ENCODE data around the gene PSENEN.

GRCh38 chr19:35723671-35724070 is 21.8 kb upstream of the PSENEN start:
- no peak for TF ChIP-seq POLR2AphosphoS5 (IDR thresholded peaks at IDR 0.05; ENCODE audit: low read depth)
- no peak for TF ChIP-seq EZH2 (IDR thresholded peaks at IDR 0.05; ENCODE audit: low read depth, unreplicated experiment)
- TF ChIP-seq CTCF (conservative IDR thresholded peaks at IDR 0.05; ENCODE audit: low read depth in 2 of 2): no peak
- no peak for TF ChIP-seq JUNB (IDR thresholded peaks at IDR 0.05; ENCODE audit: unreplicated experiment)
- no peak for TF ChIP-seq STAT1 (IDR thresholded peaks at IDR 0.05; ENCODE audit: unreplicated experiment)
- TF ChIP-seq REST (IDR thresholded peaks at IDR 0.05; ENCODE audit: unreplicated experiment): no peak
- no peak for TF ChIP-seq ETS1 (IDR thresholded peaks at IDR 0.05)
- no peak for TF ChIP-seq CREB1 (CRISPR knock-in tag; IDR thresholded peaks at IDR 0.05; ENCODE audit: low read depth)
- TF ChIP-seq EZH2phosphoT487 (IDR thresholded peaks at IDR 0.05; ENCODE audit: unreplicated experiment): no peak

All from GM23338 (cell line).